HEK293T (cell line): ENCODE measurements around the gene SYNJ2.

Source experiments
- ELF4 ChIP-seq: fragments of 450-650 bp; IDR thresholded peaks from 2 replicates; pipeline ENCODE4 v1.6.1; 2017; ENCODE audit warnings: antibody characterized with exemption
- NFRKB ChIP-seq: fragments of 450-650 bp; IDR thresholded peaks from 2 replicates; pipeline ENCODE4 v1.6.1; 2016; ENCODE audit warnings: mild to moderate bottlenecking, moderate library complexity

DNA sequence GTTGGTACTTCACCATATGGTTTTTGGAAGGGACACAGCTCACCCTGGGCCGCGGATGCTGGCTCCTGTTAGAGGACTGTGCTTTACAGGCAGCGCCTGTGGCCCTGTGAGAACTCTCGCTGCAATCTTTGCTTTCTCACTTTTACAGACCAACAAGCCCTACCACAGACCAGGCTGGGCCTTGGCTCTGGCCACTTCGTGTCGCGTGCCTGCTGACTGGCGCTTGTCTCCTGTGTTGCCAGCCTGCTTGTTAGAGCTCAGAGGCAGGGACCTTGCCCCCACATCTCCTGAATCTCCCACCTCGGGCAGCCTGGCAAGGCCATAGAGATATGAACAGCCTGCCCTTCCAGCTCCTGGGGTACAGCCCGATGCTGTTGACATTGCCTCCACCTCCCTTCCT is 56.1 kb downstream of the SYNJ2 start:
- TF ChIP-seq NFRKB (no peak), ELF4 (no peak)
